ENCODE data around the gene LCOR.

DNA sequence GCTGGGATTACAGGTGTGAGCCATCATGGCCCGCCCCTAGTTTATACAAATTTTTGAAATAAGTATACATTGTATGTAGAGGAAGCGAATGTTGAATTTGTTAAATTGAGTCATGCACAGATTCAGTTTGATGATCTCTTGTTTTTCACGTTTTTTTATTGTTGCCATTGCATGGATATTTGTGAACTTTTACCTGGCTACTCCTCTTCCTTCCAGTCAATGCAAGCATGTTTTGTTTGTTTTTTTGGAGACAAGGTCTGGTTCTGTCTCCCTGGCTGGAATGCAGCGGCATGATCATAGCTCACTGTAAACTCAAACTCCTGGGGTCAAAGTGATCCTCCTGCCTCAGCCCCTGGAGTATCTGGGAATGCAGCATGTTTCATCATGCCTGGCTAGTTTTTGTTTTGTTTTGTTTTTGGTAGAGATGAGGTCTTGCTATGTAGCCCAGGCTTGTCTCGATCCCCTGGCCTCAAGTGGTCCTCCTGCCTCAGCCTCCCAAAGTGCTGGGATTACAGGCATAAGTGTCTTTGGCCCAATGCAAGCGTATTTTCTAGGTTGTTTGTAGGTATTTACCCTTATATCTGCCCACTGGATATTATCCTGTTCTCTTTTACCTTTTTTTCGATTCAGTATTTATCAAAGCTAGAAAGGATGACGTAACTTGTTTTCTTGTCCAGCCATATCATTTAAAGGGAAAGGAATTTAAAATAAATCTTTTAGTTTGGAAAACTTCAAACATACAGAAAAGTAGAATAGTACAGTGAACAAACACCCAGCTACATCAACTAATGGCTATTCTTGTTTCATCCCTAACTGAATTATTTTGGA lies 11.0 kb downstream of the LCOR start:
- TF ChIP-seq POLR2A (IDR thresholded peaks at IDR 0.05): no peak
- TF ChIP-seq, protein P1, sequence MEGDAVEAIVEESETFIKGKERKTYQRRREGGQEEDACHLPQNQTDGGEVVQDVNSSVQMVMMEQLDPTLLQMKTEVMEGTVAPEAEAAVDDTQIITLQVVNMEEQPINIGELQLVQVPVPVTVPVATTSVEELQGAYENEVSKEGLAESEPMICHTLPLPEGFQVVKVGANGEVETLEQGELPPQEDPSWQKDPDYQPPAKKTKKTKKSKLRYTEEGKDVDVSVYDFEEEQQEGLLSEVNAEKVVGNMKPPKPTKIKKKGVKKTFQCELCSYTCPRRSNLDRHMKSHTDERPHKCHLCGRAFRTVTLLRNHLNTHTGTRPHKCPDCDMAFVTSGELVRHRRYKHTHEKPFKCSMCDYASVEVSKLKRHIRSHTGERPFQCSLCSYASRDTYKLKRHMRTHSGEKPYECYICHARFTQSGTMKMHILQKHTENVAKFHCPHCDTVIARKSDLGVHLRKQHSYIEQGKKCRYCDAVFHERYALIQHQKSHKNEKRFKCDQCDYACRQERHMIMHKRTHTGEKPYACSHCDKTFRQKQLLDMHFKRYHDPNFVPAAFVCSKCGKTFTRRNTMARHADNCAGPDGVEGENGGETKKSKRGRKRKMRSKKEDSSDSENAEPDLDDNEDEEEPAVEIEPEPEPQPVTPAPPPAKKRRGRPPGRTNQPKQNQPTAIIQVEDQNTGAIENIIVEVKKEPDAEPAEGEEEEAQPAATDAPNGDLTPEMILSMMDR (IDR thresholded peaks at IDR 0.05): no peak
- TF ChIP-seq POLR2AphosphoS5 (IDR thresholded peaks at IDR 0.05): no peak
